SK-N-SH (cell line): Measurements from ENCODE around the gene STK32A. TPM values are rescaled to one million over a fixed set of nuclear protein-coding genes. Genes with fewer than 3 reads are reported as not detected.

Experiments
- CTCF ChIA-PET: fragments of 300-600, 350-600 bp; formaldehyde crosslinking; extraction: SDS; loops from one replicate; lab custom pipeline; 2021; lab: Yijun Ruan, JAX
- POLR2A ChIA-PET: fragments of 350-600 bp; sonication (Branson Sonifier 250); formaldehyde crosslinking; extraction: SDS; loops from one replicate; lab custom pipeline; 2020; ENCODE audit warnings: antibody characterized with exemption, inconsistent platforms; lab: Yijun Ruan, JAX
- DNase-seq: peaks from one replicate; pipeline ENCODE4 v3.0.0; 2012
- H2AFZ ChIP-seq: fragments of 200-600 bp; sonication (generic); 2 replicates; pipeline ENCODE4 v1.8.1; 2016; ENCODE audit warnings: antibody characterized with exemption, mild to moderate bottlenecking, low read depth
- H3F3A ChIP-seq: fragments of 200-600 bp; sonication (generic); replicated peaks from 2 replicates; pipeline ENCODE3; 2016; ENCODE audit warnings: antibody characterized with exemption, mild to moderate bottlenecking; ENCODE audit not compliant: insufficient read depth
- H3K27ac ChIP-seq, 2 experiments: fragments of 200-500 bp in 1 of 2; fragments of 200-600 bp in 1 of 2; sonication (Bioruptor generic) in 1 of 2; sonication (generic), shearing (Covaris generic) in 1 of 2; 2 replicates each; pipeline versions ENCODE4 v1.5.1 to v1.6.1; 2014 to 2016; ENCODE audit warnings: low read depth in 2 of 2, inconsistent platforms in 1 of 2, low read length in 1 of 2, mild to moderate bottlenecking in 1 of 2, mixed read lengths in 1 of 2
- H3K27me3 ChIP-seq: fragments of 200-600 bp; sonication (generic), shearing (Covaris generic); 2 replicates; pipeline ENCODE4 v1.6.1; 2016; ENCODE audit warnings: mixed run types; ENCODE audit not compliant: insufficient read depth
- H3K36me3 ChIP-seq, 2 experiments: fragments of 200-500 bp in 1 of 2; fragments of 200-600 bp in 1 of 2; sonication (Bioruptor generic) in 1 of 2; sonication (generic) in 1 of 2; replicated peaks in 1 of 2; 2 replicates each; pipeline versions ENCODE3 to v1.5.1; 2014 to 2016; ENCODE audit warnings: low read length in 1 of 2, mild to moderate bottlenecking in 1 of 2; ENCODE audit not compliant: insufficient read depth in 2 of 2, control insufficient read depth in 1 of 2
- H3K4me1 ChIP-seq, 2 experiments: fragments of 200-500 bp in 1 of 2; fragments of 200-600 bp in 1 of 2; sonication (Bioruptor generic) in 1 of 2; sonication (generic), shearing (Covaris generic) in 1 of 2; 2 replicates each; pipeline versions ENCODE4 v1.5.1 to v1.6.1; 2014 to 2016; ENCODE audit warnings: low read depth in 1 of 2, low read length in 1 of 2, mixed run types in 1 of 2; ENCODE audit not compliant: insufficient read depth in 2 of 2, control insufficient read depth in 1 of 2
- H3K4me2 ChIP-seq: fragments of 200-600 bp; sonication (generic), shearing (Covaris generic); 2 replicates; pipeline ENCODE4 v1.6.1; 2017; ENCODE audit warnings: mixed run types
- H3K4me3 ChIP-seq, 2 experiments: fragments of 200-500 bp in 1 of 2; fragments of 200-600 bp in 1 of 2; sonication (Bioruptor generic) in 1 of 2; sonication (generic), shearing (Covaris generic) in 1 of 2; 2 replicates each; pipeline versions ENCODE4 v1.5.1 to v1.8.1; 2014 to 2016; ENCODE audit warnings: low read depth in 2 of 2, inconsistent platforms in 1 of 2, low read length in 1 of 2, mild to moderate bottlenecking in 1 of 2, mixed read lengths in 1 of 2, moderate library complexity in 1 of 2
- H3K79me2 ChIP-seq: fragments of 200-600 bp; sonication (generic); 2 replicates; pipeline ENCODE4 v1.8.1; 2017; ENCODE audit warnings: mild to moderate bottlenecking; ENCODE audit not compliant: insufficient read depth
- H3K9ac ChIP-seq: fragments of 200-600 bp; sonication (generic); 2 replicates; pipeline ENCODE4 v1.6.1; 2017; ENCODE audit warnings: mixed run types
- H3K9me2 ChIP-seq: fragments of 200-600 bp; sonication (generic); 2 replicates; pipeline ENCODE4 v1.6.1; 2017; ENCODE audit warnings: mixed run types
- H3K9me3 ChIP-seq: fragments of 200-600 bp; sonication (generic); 2 replicates; pipeline ENCODE4 v1.6.1; 2017; ENCODE audit warnings: mixed run types, mild to moderate bottlenecking, moderate library complexity
- H4K20me1 ChIP-seq: fragments of 200-600 bp; sonication (generic); 2 replicates; pipeline ENCODE4 v1.6.1; 2017; ENCODE audit warnings: mild to moderate bottlenecking, mixed run types; ENCODE audit not compliant: insufficient read depth
- FOXJ3 ChIP-seq: sonication (generic); formaldehyde crosslinking; IDR thresholded peaks from 2 replicates; pipeline ENCODE4 v1.5.1; 2020; ENCODE audit warnings: mild to moderate bottlenecking, missing genetic modification reagents
- JUND ChIP-seq: IDR thresholded peaks from 2 replicates; pipeline ENCODE4 v1.4.0; 2012
- MXI1 ChIP-seq: IDR thresholded peaks from 2 replicates; pipeline ENCODE4 v1.6.1; 2012; ENCODE audit warnings: mild to moderate bottlenecking, low read depth, low read length, improper control_type of control experiment
- NRF1 ChIP-seq: IDR thresholded peaks from 2 replicates; pipeline ENCODE4 v1.6.1; 2012; ENCODE audit warnings: low read depth, mild to moderate bottlenecking, low read length
- RCOR1 ChIP-seq: fragments of 150-350 bp; IDR thresholded peaks from 2 replicates; pipeline ENCODE4 v1.6.1; 2017; ENCODE audit warnings: antibody characterized with exemption, low read length
- RXRA ChIP-seq: IDR thresholded peaks from 2 replicates; pipeline ENCODE4 v1.4.0; 2012; ENCODE audit warnings: low read depth, mild to moderate bottlenecking, borderline replicate concordance
- SIN3A ChIP-seq: IDR thresholded peaks from 2 replicates; pipeline ENCODE4 v1.6.1; 2012; ENCODE audit warnings: low read depth, mild to moderate bottlenecking, low read length, moderate library complexity, borderline replicate concordance
- TCF12 ChIP-seq: IDR thresholded peaks from 2 replicates; pipeline ENCODE4 v1.4.0; 2012
- WGBS: methylation state at CpG from one replicate; pipeline ENCODE4 v1.1.6; 2017; ENCODE audit warnings: low lambda C conversion rate; 5-methylcytosine and 5-hydroxymethylcytosine counted together
- polyA plus RNA-seq, 3 experiments: library from polyadenylated mRNA; depleted of rRNA; stranded (reverse); fragments of >200 nt; gene quantifications; 2 replicates each; pipeline ENCODE4 v1.2.3, GENCODE V29; 2012
- TF ChIP-seq, protein P1 (sequence below): IDR thresholded peaks from 2 replicates; pipeline ENCODE4 v1.4.0; 2012; ENCODE audit warnings: low read depth, borderline replicate concordance
- TF ChIP-seq, protein P2 (sequence below): IDR thresholded peaks from 2 replicates; pipeline ENCODE4 v1.6.1; 2012; ENCODE audit warnings: mild to moderate bottlenecking, low read depth, low read length, moderate library complexity
- TF ChIP-seq, protein P3 (sequence below): IDR thresholded peaks from 2 replicates; pipeline ENCODE4 v1.4.0; 2012; ENCODE audit warnings: low read depth, borderline replicate concordance

Gene STK32A
- polyA plus RNA-seq, 1 of the 3 experiments (the other 2 are of a cell fraction): 0.20 TPM

- CTCF ChIA-PET: interaction anchor here (0.7 to 1.8 kb wide), 6 partner anchors 8 to 1114 kb away, joined by 3 to 5 read pairs (median 3); no protein-coding TSS in a partner anchor
- H3K79me2 ChIP-seq: peaks cover 91% of the 10 kb centered on the region
- no peak overlapping the region for H3K9ac ChIP-seq
- no peaks in the 10 kb centered on the region for H3K9me3 ChIP-seq
- H3K4me3 ChIP-seq: no peak overlapping the region
- no peaks in the 10 kb centered on the region for H3K9me2 ChIP-seq
- peaks cover 14 to 39% of the 10 kb centered on the region in 2 experiments; a peak in 3 of 4 replicates for H3K4me1 ChIP-seq
- H4K20me1 ChIP-seq: peaks cover 67% of the 10 kb centered on the region
- H3K4me2 ChIP-seq: no peak overlapping the region
- H2AFZ ChIP-seq: no peak overlapping the region
- peaks cover 3 to 9% of the 10 kb centered on the region in 2 experiments for H3K36me3 ChIP-seq
- no peak for TF ChIP-seq TCF12
- TF ChIP-seq RCOR1: no peak
- no peak for TF ChIP-seq RXRA
- TF ChIP-seq, protein P1, sequence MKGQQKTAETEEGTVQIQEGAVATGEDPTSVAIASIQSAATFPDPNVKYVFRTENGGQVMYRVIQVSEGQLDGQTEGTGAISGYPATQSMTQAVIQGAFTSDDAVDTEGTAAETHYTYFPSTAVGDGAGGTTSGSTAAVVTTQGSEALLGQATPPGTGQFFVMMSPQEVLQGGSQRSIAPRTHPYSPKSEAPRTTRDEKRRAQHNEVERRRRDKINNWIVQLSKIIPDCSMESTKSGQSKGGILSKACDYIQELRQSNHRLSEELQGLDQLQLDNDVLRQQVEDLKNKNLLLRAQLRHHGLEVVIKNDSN: no peak
- no peak for TF ChIP-seq MXI1
- no peak for TF ChIP-seq NRF1
- TF ChIP-seq FOXJ3 (CRISPR knock-in tag): no peak
- TF ChIP-seq, protein P2, sequence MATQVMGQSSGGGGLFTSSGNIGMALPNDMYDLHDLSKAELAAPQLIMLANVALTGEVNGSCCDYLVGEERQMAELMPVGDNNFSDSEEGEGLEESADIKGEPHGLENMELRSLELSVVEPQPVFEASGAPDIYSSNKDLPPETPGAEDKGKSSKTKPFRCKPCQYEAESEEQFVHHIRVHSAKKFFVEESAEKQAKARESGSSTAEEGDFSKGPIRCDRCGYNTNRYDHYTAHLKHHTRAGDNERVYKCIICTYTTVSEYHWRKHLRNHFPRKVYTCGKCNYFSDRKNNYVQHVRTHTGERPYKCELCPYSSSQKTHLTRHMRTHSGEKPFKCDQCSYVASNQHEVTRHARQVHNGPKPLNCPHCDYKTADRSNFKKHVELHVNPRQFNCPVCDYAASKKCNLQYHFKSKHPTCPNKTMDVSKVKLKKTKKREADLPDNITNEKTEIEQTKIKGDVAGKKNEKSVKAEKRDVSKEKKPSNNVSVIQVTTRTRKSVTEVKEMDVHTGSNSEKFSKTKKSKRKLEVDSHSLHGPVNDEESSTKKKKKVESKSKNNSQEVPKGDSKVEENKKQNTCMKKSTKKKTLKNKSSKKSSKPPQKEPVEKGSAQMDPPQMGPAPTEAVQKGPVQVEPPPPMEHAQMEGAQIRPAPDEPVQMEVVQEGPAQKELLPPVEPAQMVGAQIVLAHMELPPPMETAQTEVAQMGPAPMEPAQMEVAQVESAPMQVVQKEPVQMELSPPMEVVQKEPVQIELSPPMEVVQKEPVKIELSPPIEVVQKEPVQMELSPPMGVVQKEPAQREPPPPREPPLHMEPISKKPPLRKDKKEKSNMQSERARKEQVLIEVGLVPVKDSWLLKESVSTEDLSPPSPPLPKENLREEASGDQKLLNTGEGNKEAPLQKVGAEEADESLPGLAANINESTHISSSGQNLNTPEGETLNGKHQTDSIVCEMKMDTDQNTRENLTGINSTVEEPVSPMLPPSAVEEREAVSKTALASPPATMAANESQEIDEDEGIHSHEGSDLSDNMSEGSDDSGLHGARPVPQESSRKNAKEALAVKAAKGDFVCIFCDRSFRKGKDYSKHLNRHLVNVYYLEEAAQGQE: no peak
- no peak for TF ChIP-seq SIN3A
- TF ChIP-seq JUND: no peak
- TF ChIP-seq, protein P3, sequence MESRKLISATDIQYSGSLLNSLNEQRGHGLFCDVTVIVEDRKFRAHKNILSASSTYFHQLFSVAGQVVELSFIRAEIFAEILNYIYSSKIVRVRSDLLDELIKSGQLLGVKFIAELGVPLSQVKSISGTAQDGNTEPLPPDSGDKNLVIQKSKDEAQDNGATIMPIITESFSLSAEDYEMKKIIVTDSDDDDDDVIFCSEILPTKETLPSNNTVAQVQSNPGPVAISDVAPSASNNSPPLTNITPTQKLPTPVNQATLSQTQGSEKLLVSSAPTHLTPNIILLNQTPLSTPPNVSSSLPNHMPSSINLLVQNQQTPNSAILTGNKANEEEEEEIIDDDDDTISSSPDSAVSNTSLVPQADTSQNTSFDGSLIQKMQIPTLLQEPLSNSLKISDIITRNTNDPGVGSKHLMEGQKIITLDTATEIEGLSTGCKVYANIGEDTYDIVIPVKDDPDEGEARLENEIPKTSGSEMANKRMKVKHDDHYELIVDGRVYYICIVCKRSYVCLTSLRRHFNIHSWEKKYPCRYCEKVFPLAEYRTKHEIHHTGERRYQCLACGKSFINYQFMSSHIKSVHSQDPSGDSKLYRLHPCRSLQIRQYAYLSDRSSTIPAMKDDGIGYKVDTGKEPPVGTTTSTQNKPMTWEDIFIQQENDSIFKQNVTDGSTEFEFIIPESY: no peak
- TF ChIP-seq, all 33 proteins: peak for 0
- no peak for DNase-seq
- peaks cover 4% of the 10 kb centered on the region for H3F3A ChIP-seq
- peak overlapping the region in 1 of 2 experiments; percentile 83; a peak in 2 of 4 replicates for H3K27ac ChIP-seq
- WGBS: 70% methylated on average over 3 of the region's 3 CpGs
- H3K27me3 ChIP-seq: no peaks in the 10 kb centered on the region
- POLR2A ChIA-PET: no interaction called here
Observed at GRCh38 chr5:147431586-147431985, 196.8 kb downstream of the STK32A start.
